GM19452 (cell line): ENCODE measurements around the gene SCAF8.
"Not testable (repeated sequence)": the region's sequence is repeated elsewhere in the genome, so short reads cannot be mapped to it uniquely, and the experiment has no call there.

ENCODE experiments used
- ATAC-seq: cut with Tn5 transposase; IDR thresholded peaks from one replicate; pipeline ENCODE4 v1.9.1; 2021; ENCODE audit not compliant: unreplicated experiment

SCAF8 gene

DNA sequence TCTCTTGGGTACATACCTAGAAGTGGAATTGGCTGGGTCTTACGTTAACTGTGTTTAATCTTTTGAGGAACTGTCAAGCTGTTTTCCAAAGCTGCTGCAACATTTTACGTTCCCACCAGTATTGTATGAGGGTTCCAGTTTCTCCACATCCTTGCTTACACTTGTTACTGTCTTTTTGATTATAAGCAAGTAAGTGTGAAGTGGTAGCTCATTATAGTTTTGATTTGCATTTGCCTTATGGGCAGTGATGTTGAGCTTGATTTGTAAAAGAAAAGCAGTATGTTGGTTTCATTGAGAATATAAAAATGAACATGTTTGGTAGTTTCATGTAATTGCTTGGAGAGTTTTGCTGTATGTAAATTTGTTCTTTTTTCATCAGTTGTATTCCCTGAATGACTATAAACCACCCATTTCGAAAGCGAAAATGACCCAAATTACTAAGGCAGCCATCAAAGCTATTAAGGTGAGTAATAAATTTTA lies 40.4 kb downstream of the SCAF8 start:
- ATAC-seq: peak; percentile 94

DNA sequence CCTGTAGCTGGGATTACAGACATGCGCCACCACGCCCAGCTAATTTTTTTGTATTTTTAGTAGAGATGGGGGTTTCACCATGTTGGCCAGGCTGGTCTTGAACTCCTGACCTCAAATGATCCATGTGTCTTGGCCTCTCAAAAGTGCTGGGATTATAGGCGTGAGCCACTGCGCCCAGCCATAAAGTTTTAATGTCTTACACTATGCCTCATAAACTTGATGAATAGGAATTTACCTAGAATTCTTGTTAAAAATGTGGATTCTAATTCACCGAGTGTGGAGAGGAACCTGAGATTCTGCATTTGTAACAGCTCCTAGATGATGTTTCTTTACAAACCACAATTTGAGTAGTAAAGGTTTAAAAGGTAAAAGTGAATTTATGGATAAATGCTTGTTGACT lies 45.9 kb downstream of the SCAF8 start:
- ATAC-seq: not testable (repeated sequence)

DNA sequence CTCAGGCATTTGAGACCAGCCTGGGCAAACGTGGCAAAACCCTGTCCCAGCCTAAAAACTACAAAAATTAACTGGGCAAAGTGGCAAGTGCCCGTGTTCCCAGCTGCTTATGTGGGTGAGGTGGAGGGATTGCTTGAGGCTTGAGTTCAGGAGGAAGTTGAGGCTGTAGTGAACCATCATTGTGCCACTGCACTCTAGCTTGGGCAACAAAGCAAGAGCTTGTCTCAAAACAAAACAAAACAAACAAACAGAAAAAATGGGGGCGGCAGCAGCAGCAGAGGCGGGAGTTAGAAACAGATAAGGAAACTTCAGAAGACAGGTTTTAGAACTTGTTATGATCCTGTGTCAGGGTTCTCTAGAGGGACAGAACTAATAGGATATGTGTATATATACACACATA lies 49.0 kb downstream of the SCAF8 start:
- peak; percentile 14 for ATAC-seq

DNA sequence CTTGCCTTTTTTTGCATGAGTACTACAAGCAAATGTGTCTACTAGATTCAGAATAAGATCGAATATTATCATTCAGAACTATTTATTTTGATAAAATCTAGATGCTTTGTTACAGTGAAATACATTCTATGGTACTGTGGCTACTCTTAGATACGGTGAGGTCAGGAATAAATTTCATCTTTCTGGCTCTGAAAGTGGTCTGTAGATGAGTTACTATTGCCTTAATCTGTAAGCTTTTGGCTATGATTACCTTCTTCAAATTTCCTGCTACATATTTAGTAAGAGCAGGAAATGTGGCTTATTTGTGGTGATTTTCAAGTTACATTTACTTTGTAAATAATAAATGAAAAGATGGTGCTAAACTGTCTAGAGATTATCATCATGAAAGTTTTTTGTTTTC lies 50.0 kb downstream of the SCAF8 start:
- ATAC-seq: peak; percentile 77

DNA sequence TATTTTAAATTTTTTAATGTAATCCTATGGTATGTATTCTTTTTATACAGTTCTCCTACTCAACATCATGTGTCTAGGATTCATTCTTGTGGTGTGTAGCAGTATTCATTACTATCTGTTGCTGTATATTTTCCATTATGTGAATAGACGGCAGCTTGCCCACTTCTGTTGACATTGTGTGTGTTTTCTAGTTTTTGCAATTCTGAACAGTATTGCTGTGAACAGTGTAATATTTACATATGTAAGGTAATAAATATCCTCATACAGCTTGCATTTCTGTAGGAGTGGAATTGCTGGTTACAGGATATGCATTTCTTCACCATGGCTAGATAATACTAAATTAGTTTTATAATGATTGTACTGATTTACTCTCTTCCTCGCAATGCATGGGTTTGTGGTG lies 51.9 kb downstream of the SCAF8 start:
- no peak for ATAC-seq

DNA sequence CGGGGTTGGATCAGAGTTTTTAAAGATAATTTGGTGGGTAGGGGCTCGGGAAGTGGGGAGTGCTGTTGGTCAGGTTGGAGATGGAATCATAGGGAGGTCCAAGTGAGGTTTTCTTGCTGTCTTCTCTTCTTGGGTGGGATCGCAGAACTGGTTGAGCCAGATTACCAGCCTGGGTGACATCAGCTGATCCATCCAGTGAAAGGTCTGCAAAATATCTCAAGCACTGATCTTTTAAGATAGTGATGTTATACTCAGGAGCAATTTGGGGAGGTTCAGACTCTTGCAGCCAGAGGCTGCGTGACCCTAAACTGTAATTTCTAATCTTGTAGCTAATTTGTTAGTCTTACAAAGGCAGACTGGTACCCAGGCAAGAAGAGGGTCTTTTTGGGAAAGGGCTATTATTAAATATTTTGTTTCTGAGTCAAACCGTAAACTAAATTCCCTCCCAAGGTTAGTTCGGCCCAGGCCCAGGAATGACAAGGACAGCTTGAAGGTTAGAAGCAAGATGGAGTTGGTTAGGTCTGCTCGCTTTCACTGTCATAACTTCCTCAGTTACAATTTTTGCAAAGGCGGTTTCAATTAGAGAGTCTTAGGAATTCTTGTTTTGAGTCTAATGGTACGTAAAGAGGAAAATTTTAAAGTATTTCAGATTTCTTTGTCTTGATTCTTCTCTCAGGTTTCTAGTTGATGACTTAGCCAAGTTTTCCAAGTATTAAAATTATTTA lies 53.1 kb downstream of the SCAF8 start:
- no peak for ATAC-seq

DNA sequence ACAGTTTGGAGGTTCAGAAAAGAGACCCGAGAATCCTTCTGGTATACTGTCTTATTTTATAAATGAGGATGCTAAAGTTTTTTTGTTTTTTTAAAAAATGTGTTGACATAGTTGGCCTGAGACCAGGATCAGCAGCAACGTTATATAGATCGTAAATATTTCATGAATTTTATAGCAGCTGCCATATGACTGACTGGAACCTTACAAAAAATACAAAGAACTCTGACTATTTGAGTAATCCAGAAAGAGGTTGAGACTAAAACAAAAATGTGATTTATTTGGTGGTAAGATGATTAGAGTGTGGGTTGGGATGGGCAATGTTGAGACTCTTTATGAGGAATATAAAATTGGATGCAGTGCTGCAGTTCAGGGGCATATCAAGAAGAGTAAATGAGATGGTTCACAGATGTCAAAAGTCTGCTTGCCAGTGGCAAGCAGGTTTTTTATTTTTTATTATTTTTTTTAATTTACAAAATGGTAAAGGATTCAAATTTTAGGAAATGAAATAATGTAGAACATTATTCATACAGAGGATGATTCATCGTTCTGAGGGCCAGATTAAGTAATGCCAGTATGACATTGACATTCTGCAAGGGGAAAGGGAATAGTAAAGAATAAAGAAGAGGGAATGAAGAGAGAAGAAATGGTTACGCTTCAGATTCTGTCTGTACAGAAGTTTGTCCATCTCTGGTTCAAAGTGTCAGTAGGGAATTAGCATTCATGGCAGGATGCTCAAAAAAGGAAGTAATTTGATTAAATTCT lies 58.5 kb downstream of the SCAF8 start:
- no peak for ATAC-seq

DNA sequence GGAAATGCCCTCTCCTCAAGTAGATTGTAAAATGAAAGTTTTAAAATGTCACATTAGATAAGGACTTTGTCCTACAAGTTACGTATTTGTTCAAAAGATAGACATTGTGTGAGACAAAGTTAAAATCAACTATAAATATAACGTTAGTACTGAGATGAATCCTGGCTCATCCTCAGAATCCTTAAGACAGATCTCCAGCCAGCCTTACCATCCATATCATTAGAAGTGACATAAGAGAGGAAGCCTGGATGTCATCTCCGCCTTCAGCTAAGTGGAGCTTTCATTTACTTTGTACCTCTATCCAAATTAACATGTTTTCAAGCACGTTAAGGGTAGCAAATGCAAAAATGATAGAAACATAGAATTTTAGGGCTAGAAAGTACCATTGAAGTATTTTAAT lies 59.1 kb downstream of the SCAF8 start:
- no peak for ATAC-seq

DNA sequence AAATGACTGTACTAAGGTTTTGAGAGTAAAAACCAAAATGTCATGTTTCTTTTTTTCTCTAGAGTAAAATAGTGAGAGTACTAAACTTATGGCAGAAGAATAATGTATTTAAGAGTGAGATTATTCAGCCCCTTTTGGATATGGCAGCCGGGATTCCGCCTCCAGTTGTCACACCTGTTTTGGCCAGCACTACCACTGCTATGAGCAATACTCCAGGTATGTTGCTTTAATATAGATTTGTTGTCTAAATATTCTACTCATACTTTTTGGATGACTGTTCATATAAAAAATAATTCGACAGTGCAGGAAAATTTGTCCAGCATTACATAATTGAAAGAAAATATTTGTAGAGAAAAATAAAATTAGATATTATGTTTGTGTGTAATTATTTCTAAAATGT lies 59.5 kb downstream of the SCAF8 start:
- ATAC-seq: no peak

DNA sequence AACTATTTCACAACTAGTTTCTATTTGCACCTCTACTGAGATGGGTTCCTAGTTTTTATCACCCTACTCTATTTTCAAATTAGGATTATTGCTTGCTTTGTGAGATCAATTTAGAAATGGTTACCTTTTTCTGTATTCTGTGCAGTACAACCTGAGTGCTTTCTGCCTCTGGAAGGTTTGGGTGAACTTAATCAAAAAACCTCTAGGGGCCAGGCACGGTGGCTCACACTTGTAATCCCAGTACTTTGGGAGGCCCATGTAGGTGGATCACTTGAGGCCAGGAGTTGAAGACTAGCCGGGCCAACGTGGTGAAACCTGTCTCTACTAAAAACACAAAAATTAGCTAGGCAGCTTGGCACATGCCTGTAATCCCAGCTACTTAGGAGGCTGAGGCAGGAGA lies 63.3 kb downstream of the SCAF8 start:
- no peak for ATAC-seq

DNA sequence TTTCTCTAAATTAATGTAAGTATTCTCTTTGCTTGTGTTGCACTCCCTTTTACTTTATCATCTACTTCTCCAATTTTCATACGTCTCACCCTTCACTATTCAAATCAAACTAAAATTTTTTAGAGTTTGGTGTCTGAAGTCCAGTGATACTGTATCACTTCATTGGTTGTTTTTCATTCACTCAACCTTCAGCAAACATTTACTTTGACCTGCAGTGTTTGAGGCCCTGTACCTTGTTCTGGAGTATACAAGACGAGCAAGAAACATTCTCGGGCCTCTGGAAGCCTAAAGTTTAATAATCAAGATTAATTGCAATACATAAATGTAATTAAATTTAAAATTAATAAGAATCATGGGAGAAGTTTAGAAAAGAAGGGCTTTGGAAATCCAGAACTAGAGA lies 64.6 kb downstream of the SCAF8 start:
- no peak for ATAC-seq

DNA sequence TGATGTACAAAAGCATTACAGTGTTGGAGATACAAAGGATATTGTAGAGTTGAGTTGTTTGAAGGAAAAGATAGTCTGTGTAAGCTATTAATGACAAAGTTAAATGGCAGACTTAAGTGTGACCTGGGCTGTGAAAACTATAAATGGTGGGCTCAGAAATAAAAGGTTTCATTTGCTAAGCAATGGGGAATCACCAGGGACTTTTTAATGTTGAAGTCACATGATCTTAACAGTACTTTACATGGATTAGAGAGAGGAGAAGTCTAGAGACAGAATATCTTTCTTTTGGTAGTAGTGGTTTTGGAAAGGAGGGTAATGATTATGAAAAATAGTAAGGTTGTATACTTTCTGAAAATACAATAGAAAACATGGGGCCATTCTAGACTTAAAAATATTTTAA lies 67.1 kb downstream of the SCAF8 start:
- no peak for ATAC-seq

DNA sequence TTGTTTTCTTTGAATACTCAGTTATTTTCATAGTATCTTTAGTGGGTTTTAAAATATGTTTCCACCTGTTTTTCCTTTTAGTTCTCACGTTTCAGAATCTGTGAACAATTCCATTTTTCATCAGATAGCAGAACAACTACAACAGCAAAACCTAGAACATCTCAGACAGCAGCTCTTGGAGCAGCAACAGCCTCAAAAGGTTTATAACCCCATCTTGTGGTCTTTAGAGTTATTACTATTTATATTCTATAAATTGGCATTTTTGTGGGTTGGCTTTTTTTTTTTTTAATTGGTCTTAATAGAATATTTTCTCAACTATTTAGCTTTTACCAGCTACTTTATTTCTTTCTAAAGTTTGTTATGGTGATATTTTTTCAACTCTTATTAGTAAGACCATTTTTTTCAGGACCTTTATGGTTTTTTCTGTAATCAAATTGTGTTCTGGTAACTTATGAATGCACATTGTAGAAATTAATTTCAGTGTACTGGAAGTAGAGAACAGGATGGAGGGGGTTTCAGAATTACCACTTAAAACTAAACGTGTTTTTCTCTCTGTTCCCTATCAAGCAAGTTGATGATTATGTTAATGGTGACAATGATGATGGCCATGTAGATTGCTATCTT lies 72.2 kb downstream of the SCAF8 start:
- ATAC-seq: no peak

DNA sequence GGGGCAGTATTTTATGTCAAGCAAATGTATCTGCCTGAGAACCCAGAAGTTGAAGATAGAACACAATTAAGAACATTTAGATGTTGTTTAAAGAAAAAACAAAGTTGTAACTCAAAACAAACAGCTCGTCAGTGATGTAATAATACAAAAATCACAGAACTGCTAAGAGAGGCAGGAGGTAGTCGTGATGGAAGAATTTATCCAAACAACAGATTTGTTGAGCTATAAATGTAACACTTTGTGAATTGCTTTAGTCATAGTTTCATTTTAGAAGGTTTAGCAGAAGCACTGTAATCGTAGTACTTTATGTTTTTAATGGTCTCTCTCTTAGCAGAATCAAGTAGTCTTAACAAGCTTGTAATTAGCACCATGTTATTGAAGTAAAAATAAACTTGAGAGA lies 73.6 kb downstream of the SCAF8 start:
- ATAC-seq: no peak

DNA sequence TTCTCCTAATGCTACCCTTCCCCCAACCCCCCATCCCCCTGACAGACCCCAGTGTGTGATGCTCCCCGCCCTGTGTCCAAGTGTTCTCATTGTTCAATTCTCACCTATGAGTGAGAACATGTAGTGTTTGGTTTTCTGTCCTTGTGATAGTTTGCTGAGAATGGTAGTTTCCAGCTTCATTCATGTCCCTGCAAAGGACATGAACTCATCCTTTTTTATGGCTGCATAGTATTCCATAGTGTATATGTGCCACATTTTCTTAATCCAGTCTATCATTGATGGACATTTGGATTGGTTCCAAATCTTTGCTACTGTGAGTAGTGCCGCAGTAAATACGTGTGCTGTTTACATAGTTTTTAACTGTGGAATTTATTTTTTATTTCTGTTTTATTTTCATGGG lies 78.4 kb downstream of the SCAF8 start:
- ATAC-seq: not testable (repeated sequence)

DNA sequence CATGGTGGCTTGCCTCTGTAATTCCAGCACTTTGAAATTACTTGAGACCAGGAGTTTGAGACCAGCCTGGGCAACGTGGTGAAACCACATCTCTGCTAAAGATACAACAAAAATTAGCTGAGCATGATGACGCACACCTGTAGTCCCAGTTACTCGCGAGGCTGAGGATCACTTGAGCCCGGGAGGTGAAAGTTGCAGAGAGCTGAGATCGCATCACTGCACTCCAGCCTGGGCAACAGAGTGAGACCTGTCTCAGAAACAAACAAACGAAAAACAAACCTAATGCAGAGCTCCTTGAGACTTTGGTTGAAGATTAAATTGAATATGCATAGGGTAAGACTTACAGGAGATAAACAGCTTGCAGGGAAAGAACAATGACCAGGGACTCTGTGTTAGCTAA lies 80.8 kb downstream of the SCAF8 start:
- ATAC-seq: peak; percentile 80

DNA sequence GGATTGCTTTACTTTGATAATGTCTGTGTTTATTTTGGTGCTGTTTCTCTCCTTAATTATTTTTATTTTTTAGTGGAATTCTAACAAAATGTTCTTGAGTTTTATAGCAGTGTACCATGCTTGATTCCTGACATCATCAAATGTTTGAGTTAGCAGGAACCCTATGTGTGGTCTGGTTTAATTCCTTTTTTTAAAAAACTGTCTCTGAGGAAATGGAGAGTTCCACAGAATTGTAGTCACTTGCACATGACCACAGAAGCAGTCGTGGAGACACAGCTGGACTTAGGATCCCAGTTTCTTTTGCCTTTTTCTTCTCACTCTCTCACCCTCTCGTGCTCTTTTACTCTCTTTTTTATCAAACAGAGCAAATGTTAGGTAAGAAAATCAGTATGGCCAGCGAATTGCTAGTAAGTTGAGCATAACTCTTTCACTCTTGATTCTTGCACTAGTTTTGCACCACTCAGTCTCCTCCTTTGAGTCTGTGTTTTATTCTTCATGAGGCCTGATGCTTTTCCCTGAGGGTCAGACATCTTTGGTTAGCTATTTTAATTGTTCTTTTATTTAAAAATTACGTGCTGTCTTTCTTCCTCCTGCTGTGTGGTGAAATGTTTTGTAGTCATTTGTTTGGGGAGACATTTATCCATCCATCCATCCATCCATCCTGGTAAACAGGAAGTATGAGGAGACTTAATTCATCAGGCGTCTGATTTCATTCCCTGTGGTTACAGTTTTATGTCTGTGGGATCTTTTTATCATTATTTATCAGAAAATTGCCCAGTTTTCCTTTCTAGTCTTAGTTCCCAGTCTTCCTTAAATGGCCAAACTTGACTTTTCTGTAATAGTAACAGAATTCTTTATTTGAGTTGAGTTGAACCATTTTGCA lies 83.0 kb downstream of the SCAF8 start:
- no peak for ATAC-seq

DNA sequence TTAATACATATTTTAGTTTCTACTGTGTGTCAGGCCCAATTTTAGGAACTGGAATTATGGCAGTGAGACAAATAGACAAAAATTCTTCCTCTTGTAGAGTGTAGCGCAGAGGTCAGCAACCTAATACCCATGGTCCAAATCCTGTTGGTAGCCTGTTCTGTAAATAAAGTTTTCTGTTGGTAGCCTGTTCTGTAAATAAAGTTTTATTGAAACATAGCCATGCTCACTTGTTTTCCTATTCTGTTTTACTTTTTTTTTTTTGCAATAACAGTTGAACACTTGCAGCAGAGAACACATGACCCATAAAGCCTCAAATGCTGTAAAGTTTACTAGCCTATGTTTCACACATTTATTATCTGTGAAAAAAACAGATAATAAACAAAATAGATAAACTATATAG lies 87.9 kb downstream of the SCAF8 start:
- ATAC-seq: no peak

DNA sequence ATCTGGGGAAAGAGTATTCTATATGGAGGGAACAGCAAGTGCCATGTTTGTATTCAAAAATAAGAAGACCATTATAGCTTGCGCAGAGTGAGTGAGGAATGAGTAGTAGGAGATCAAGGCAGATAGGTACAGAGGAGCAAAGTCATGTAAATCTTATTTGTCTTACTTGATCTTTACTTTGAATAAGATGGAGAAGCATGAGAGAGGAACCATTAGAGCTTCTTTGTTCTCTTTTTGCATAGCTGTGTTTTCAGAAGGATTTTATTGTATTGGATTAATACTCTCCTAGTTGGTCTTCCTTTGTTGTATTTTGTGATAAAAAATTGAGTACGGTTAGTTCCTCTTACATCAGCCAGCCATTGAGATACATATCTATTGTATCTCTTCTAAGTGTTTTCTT lies 88.4 kb downstream of the SCAF8 start:
- ATAC-seq: no peak

DNA sequence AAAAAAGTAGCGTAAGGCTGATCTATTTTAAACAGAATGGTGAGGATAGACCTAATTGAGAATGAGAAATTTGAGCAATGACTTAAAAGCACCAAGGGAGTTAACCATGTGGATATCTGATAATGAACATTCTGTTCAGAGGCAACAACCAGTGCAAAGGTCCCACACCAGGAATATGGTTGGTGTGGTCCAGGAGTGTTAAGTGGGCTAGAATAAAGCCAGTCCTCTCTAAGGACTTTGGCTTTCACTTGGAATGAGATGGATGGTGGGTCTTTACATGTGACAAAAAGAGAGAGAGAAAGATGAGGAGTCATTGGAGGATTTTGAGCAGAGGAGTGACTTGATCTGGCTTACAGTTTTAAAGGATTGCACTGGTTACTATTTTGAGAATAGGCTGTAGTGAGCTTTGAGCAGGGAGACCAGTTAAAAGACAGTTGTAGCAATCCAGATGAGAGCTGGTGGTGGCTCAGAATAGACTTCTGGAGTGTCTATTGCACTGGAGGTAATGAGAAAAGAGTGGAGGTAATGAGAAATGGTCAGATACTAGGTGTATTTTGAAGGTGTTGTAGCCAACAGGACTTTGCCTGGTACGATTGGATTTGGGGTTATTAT lies 89.8 kb downstream of the SCAF8 start:
- no peak for ATAC-seq

DNA sequence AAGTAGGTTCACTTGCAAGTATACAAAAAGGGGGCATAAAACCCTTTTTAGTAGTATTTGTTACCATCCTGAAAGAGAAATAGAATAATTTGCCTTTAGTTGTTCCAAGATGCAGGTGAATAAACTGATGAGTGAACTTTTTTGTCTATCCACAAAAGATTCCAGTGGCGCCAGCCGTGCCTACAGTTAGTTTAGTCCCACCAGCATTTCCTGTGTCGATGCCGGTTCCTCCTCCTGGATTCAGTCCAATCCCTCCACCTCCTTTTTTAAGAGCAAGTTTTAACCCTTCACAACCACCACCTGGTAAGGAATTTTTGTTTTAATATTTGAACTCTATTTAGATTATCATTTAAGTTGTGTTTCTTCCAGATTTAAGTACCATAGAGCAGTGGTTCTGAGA lies 90.9 kb downstream of the SCAF8 start:
- no peak for ATAC-seq
